ENCODE measurements around the gene NFIX. TPM values are rescaled to one million over a fixed set of nuclear protein-coding genes. Genes with fewer than 3 reads are reported as not detected.

The NFIX gene
- total and polyA plus RNA-seq, 2 donors (not counting 1 experiment from before 2014, with no cell fraction given) = 35.7 to 74.8 TPM

DNA sequence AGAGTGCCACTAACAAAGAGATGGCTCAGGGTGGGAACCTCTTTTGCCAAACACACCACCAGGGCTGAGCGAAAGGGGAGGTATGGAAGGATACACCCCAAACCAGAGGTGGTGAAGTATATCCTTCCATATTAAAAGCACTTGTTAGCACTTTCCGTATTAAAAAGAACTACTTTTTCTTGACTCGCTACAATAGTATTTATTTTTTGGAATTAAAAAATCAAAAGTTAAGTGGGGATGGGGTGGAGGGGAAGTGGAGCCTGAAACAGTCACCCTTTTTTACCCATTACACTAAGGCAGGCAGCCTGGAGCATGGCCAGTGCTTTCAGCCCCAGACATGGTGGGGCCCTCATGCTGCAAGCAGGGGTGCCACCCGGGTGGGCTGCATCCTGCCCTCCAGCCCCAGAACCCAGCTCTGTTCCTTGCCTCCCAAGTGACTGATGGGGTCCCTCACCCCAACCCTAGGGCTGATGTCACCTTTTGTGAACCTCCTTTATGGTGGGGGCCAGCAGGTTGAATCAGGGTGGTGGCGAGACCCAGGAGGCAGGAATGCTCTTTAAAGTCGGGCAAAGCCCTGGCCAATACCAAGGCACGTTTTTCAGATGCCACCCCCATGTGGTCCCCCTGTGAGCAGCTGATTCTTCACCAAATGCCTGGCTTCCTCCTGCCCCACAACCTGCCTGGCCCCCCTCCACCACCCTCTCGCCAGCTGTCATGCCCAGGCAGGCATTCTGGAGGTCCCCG is 76.3 kb downstream of the NFIX start:
- no peak overlapping the region for H3K4me2 ChIP-seq (ENCODE audit: extremely low read depth, insufficient read depth, low read length)
- H3K4me3 ChIP-seq (replicated peaks in 1 of 4; ENCODE audit: control extremely low read depth in 1 of 4, insufficient read depth in 1 of 4, low read depth in 3 of 4, low read length in 4 of 4) = no peak overlapping the region
- H3K27me3 ChIP-seq (ENCODE audit: control insufficient read depth, insufficient read depth, low read length) = no peaks in the 10 kb centered on the region
- H2AFZ ChIP-seq (ENCODE audit: low read length) = no peak overlapping the region
- H3K27ac ChIP-seq (ENCODE audit: insufficient read depth, low read length) = no peak overlapping the region
- H3K9ac ChIP-seq (ENCODE audit: insufficient read depth, low read length) = no peak overlapping the region
- H3K4me1 ChIP-seq (ENCODE audit: control insufficient read depth, extremely low read depth, insufficient read depth, low read length) = peaks cover 12% of the 10 kb centered on the region
- no peak for DNase-seq (ENCODE audit: low read depth in 2 of 2)
- peaks cover 49% of the 10 kb centered on the region for H3K79me2 ChIP-seq (ENCODE audit: control insufficient read depth, insufficient read depth, low read length)
- H3K36me3 ChIP-seq (ENCODE audit: control insufficient read depth, insufficient read depth, low read length) = peaks cover 18% of the 10 kb centered on the region
- TF ChIP-seq EZH2 (IDR thresholded peaks at IDR 0.05; ENCODE audit: low read length, missing control alignments) (no peak), CTCF (conservative IDR thresholded peaks at IDR 0.05 in 1 of 2, IDR thresholded peaks at IDR 0.05 in 1 of 2; ENCODE audit: low read depth in 1 of 2, low read length in 2 of 2) (no peak)
- H4K20me1 ChIP-seq (ENCODE audit: control insufficient read depth, extremely low read depth, insufficient read depth, low read length) = no peaks in the 10 kb centered on the region
- H3K9me3 ChIP-seq (ENCODE audit: control insufficient read depth, insufficient read depth, low read depth, low read length) = no peaks in the 10 kb centered on the region

GRCh38 chr19:13072188-13072908 is 77.1 kb downstream of the NFIX start:
- Histone ChIP-seq H3K9me3 (ENCODE audit: control insufficient read depth, insufficient read depth, low read depth, low read length) (no peaks in the 10 kb centered on the region), H3K36me3 (ENCODE audit: control insufficient read depth, insufficient read depth, low read length) (peaks cover 18% of the 10 kb centered on the region), H3K27ac (ENCODE audit: insufficient read depth, low read length) (no peak overlapping the region), H3K4me3 (replicated peaks in 1 of 4; ENCODE audit: control extremely low read depth in 1 of 4, insufficient read depth in 1 of 4, low read depth in 3 of 4, low read length in 4 of 4) (no peak overlapping the region), H3K4me1 (ENCODE audit: control insufficient read depth, extremely low read depth, insufficient read depth, low read length) (peaks cover 14% of the 10 kb centered on the region), H2AFZ (ENCODE audit: low read length) (no peak overlapping the region), H3K79me2 (ENCODE audit: control insufficient read depth, insufficient read depth, low read length) (peaks cover 43% of the 10 kb centered on the region), H4K20me1 (ENCODE audit: control insufficient read depth, extremely low read depth, insufficient read depth, low read length) (no peaks in the 10 kb centered on the region), H3K27me3 (ENCODE audit: control insufficient read depth, insufficient read depth, low read length) (no peaks in the 10 kb centered on the region), H3K9ac (ENCODE audit: insufficient read depth, low read length) (no peak overlapping the region), H3K4me2 (ENCODE audit: extremely low read depth, insufficient read depth, low read length) (no peak overlapping the region)
- DNase-seq (ENCODE audit: low read depth in 2 of 2) = no peak
- TF ChIP-seq CTCF (conservative IDR thresholded peaks at IDR 0.05 in 1 of 2, IDR thresholded peaks at IDR 0.05 in 1 of 2; ENCODE audit: low read depth in 1 of 2, low read length in 2 of 2) (no peak), EZH2 (IDR thresholded peaks at IDR 0.05; ENCODE audit: low read length, missing control alignments) (no peak)

DNA sequence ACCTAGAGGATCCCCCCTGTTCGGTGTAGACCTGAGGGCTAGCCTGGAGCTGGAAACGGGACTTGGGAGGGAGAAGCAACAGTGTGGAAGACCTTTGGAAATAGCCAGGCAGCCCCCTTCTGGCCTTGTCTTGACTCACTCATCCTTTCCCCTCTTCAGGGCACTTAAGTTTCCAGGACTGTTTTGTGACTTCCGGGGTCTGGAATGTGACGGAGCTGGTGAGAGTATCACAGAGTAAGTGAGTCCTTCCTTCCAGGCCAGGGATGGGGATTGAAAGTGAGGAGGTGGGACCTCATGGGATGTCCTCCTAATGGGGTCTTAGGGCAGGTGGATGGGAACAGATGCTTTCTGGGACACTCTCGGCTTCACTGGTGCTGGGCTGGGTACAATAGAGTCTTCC is 78.0 kb downstream of the NFIX start:
- TF ChIP-seq CTCF (conservative IDR thresholded peaks at IDR 0.05 in 1 of 2, IDR thresholded peaks at IDR 0.05 in 1 of 2; ENCODE audit: low read depth in 1 of 2, low read length in 2 of 2) (no peak), EZH2 (IDR thresholded peaks at IDR 0.05; ENCODE audit: low read length, missing control alignments) (no peak)
- Histone ChIP-seq H3K4me3 (replicated peaks in 1 of 4; ENCODE audit: control extremely low read depth in 1 of 4, insufficient read depth in 1 of 4, low read depth in 3 of 4, low read length in 4 of 4) (no peak overlapping the region), H3K9me3 (ENCODE audit: control insufficient read depth, insufficient read depth, low read depth, low read length) (no peaks in the 10 kb centered on the region), H3K27me3 (ENCODE audit: control insufficient read depth, insufficient read depth, low read length) (no peaks in the 10 kb centered on the region), H3K9ac (ENCODE audit: insufficient read depth, low read length) (no peak overlapping the region), H3K36me3 (ENCODE audit: control insufficient read depth, insufficient read depth, low read length) (peaks cover 25% of the 10 kb centered on the region), H3K4me1 (ENCODE audit: control insufficient read depth, extremely low read depth, insufficient read depth, low read length) (peaks cover 16% of the 10 kb centered on the region), H4K20me1 (ENCODE audit: control insufficient read depth, extremely low read depth, insufficient read depth, low read length) (no peaks in the 10 kb centered on the region), H3K27ac (ENCODE audit: insufficient read depth, low read length) (no peak overlapping the region), H2AFZ (ENCODE audit: low read length) (no peak overlapping the region), H3K4me2 (ENCODE audit: extremely low read depth, insufficient read depth, low read length) (no peak overlapping the region), H3K79me2 (ENCODE audit: control insufficient read depth, insufficient read depth, low read length) (peaks cover 39% of the 10 kb centered on the region)
- DNase-seq (ENCODE audit: low read depth in 2 of 2) = no peak
